GM23248 (cell line): ENCODE data around the gene CCDC107. TPM values are rescaled to one million over a fixed set of nuclear protein-coding genes. Genes with fewer than 3 reads are reported as not detected.

Source experiments
- DNase-seq: peaks from one replicate; pipeline ENCODE4 v3.0.0-alpha.2; 2015
- H2AFZ ChIP-seq: fragments of 200-600 bp; sonication (generic); 2 replicates; pipeline ENCODE4 v1.6.1; 2016; ENCODE audit warnings: antibody characterized with exemption
- H3F3A ChIP-seq: fragments of 200-600 bp; sonication (generic); 2 replicates; pipeline ENCODE4 v1.6.1; 2016; ENCODE audit warnings: mild to moderate bottlenecking, antibody characterized with exemption, mixed run types; ENCODE audit not compliant: insufficient read depth
- H3K27ac ChIP-seq: fragments of 200-600 bp; sonication (generic); 2 replicates; pipeline ENCODE4 v1.5.1; 2016; ENCODE audit warnings: mild to moderate bottlenecking
- H3K27me3 ChIP-seq: fragments of 200-600 bp; sonication (generic); replicated peaks from 2 replicates; pipeline ENCODE4 v1.6.1; 2016; ENCODE audit warnings: mild to moderate bottlenecking; ENCODE audit not compliant: insufficient read depth
- H3K36me3 ChIP-seq: fragments of 200-600 bp; sonication (generic); 2 replicates; pipeline ENCODE4 v1.6.1; 2016; ENCODE audit warnings: low read depth, mild to moderate bottlenecking
- H3K4me1 ChIP-seq: fragments of 200-600 bp; sonication (generic); 2 replicates; pipeline ENCODE4 v1.6.1; 2016; ENCODE audit warnings: mild to moderate bottlenecking; ENCODE audit not compliant: insufficient read depth
- H3K4me2 ChIP-seq: fragments of 200-600 bp; sonication (generic); one replicate; pipeline ENCODE4 v1.6.1; 2016; ENCODE audit warnings: mild to moderate bottlenecking; ENCODE audit not compliant: unreplicated experiment
- H3K4me3 ChIP-seq: fragments of 200-600 bp; sonication (generic); 2 replicates; pipeline ENCODE4 v1.5.1; 2016; ENCODE audit warnings: mild to moderate bottlenecking
- H3K79me2 ChIP-seq: fragments of 200-600 bp; sonication (generic); 2 replicates; pipeline ENCODE4 v1.6.1; 2016; ENCODE audit warnings: mild to moderate bottlenecking; ENCODE audit not compliant: insufficient read depth
- H3K9ac ChIP-seq: fragments of 200-600 bp; sonication (generic); 2 replicates; pipeline ENCODE4 v1.6.1; 2016; ENCODE audit warnings: mild to moderate bottlenecking
- H3K9me2 ChIP-seq: fragments of 200-600 bp; sonication (generic); 2 replicates; pipeline ENCODE4 v1.6.1; 2016; ENCODE audit warnings: mixed run types, mild to moderate bottlenecking, moderate library complexity; ENCODE audit not compliant: insufficient read depth
- H3K9me3 ChIP-seq: fragments of 200-600 bp; sonication (generic); one replicate; pipeline ENCODE4 v1.6.1; 2017; ENCODE audit warnings: low read depth
- H4K20me1 ChIP-seq: fragments of 200-600 bp; sonication (generic); 2 replicates; pipeline ENCODE4 v1.6.0; 2016; ENCODE audit not compliant: insufficient read depth
- EZH2 ChIP-seq: fragments of 200-600 bp; sonication (generic); IDR thresholded peaks from 2 replicates; pipeline ENCODE4 v1.6.1; 2018; ENCODE audit warnings: antibody characterized with exemption, mild to moderate bottlenecking; ENCODE audit not compliant: insufficient read depth, poor library complexity, severe bottlenecking
- EZH2phosphoT487 ChIP-seq: fragments of 200-600 bp; sonication (generic); IDR thresholded peaks from 2 replicates; pipeline ENCODE4 v1.6.1; 2018; ENCODE audit warnings: antibody characterized with exemption, moderate library complexity, mild to moderate bottlenecking, low read depth; ENCODE audit not compliant: insufficient read depth
- WGBS, 2 experiments: methylation state at CpG; one replicate each; pipeline ENCODE4 v1.1.6; 2015 to 2017; ENCODE audit warnings: low lambda C conversion rate in 2 of 2, low coverage in 1 of 2; ENCODE audit errors: missing lambda C conversion rate in 2 of 2; 5-methylcytosine and 5-hydroxymethylcytosine counted together
- in situ Hi-C: fragments of 300-500 bp; cut with MboI; formaldehyde crosslinking; loops from 2 replicates; pipeline ENCODE4 v1.15.0; 2020
- polyA plus RNA-seq: library from polyadenylated mRNA; unstranded; fragments of >200 nt; fragmentation: Nextera tagmentation; extraction: Ambion mirVana; gene quantifications from 2 replicates; pipeline ENCODE4 v1.2.1, GENCODE V29; 2016
- total RNA-seq: library from RNA; depleted of rRNA; stranded (reverse); fragments of >200 nt; shearing (Covaris generic); gene quantifications from 2 replicates; pipeline ENCODE4 v1.2.3, GENCODE V29; 2014

CCDC107 gene
- total and polyA plus RNA-seq, 2 experiments from 2014 or later, result 28.6 to 52.8 TPM

DNA sequence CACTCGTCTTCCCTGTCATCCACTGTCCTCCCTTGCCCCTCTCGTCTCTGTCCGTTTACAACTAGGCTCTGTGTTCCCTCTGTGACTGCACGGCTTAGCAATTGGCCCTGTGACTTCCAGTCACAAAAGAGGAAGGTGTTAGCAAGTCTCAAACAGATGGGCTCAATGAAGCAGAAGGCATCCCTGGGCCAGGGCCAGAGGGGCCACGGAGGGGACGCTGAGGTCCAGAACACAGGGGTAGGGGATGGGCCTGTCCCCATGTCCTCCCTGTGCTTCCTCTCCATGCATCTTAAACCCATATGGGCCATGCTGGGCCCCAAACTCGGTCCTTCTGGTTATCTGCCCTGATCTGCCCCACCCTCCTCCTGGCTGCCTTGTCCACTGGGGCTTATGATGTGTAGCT, 39.8 kb upstream of the CCDC107 start, which contains the start of gene CD72:
CD72 (minus strand) TSS at position 89 of the 403 bp plus-strand sequence. CDS start 110 bp downstream, outside the sequence.
- Histone ChIP-seq H4K20me1 (no peaks in the 10 kb centered on the region), H3K4me1 (no peaks in the 10 kb centered on the region), H3F3A (no peaks in the 10 kb centered on the region), H3K27me3 (no peaks in the 10 kb centered on the region), H2AFZ (peak within 1 kb of the TSS; percentile 94), H3K36me3 (no peaks in the 10 kb centered on the region), H3K9me2 (no peaks in the 10 kb centered on the region), H3K9ac (peak within 1 kb of the TSS; percentile 67), H3K79me2 (no peaks in the 10 kb centered on the region), H3K4me2 (peak within 1 kb of the TSS; percentile 79), H3K27ac (no peak within 1 kb of the TSS), H3K4me3 (peak within 1 kb of the TSS; percentile 65), H3K9me3 (no peaks in the 10 kb centered on the region)
- no peak for DNase-seq
- in situ Hi-C loops, result loop anchor here (25.0 kb wide), 1 partner anchor 94 kb away; no protein-coding TSS in a partner anchor
- 79 to 80% methylated on average over 7 of the region's 7 CpGs for WGBS, 2 experiments
- TF ChIP-seq EZH2 (no peak), EZH2phosphoT487 (no peak)

- no peaks in the 10 kb centered on the region for H3F3A ChIP-seq
- no peak overlapping the region for H3K9ac ChIP-seq
- H3K36me3 ChIP-seq, result no peaks in the 10 kb centered on the region
- in situ Hi-C loops, result loop anchor here (25.0 kb wide), 1 partner anchor 93 kb away; no protein-coding TSS in a partner anchor
- H2AFZ ChIP-seq, result no peak overlapping the region
- TF ChIP-seq EZH2 (no peak), EZH2phosphoT487 (no peak)
- no peaks in the 10 kb centered on the region for H4K20me1 ChIP-seq
- no peak overlapping the region for H3K4me3 ChIP-seq
- WGBS, 2 experiments, result 89 to 91% methylated on average over 16 to 17 of the region's 17 CpGs
- H3K4me2 ChIP-seq, result no peak overlapping the region
- DNase-seq, result no peak
- no peaks in the 10 kb centered on the region for H3K27me3 ChIP-seq
- no peak overlapping the region for H3K27ac ChIP-seq
- H3K79me2 ChIP-seq, result no peaks in the 10 kb centered on the region
- H3K9me3 ChIP-seq, result no peaks in the 10 kb centered on the region
- H3K4me1 ChIP-seq, result no peaks in the 10 kb centered on the region
- H3K9me2 ChIP-seq, result no peaks in the 10 kb centered on the region
These were observed 39.0 kb upstream of the CCDC107 start for GRCh38 chr9:35618854-35619799.

DNA sequence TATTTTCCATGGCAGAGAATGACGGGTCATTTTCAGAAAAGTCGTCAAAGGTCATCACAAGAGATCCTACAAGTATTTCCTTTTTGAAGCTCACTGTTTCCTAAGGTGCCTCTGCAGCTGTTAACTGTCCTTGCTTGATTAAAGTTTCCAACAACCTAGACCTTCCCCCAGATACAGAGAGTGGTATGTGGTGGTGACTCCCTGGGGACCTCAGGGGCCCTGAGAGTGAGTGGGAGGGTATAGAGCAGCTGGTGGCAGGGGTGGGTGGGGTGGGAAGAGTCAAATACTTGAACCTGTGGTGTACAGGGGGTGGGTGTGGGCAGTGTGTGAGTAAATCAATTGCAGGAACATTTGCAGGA, 38.3 kb upstream of the CCDC107 start:
- H3K9me3 ChIP-seq, result no peaks in the 10 kb centered on the region
- DNase-seq, result no peak
- no peak overlapping the region for H3K27ac ChIP-seq
- H3K79me2 ChIP-seq, result no peaks in the 10 kb centered on the region
- no peaks in the 10 kb centered on the region for H3F3A ChIP-seq
- no peaks in the 10 kb centered on the region for H3K4me1 ChIP-seq
- no peak overlapping the region for H2AFZ ChIP-seq
- no peak overlapping the region for H3K9ac ChIP-seq
- 70 to 73% methylated on average over 2 of the region's 2 CpGs for WGBS, 2 experiments
- H3K4me2 ChIP-seq, result no peak overlapping the region
- no peaks in the 10 kb centered on the region for H3K27me3 ChIP-seq
- in situ Hi-C loops, result loop anchor here (25.0 kb wide), 1 partner anchor 93 kb away; no protein-coding TSS in a partner anchor
- TF ChIP-seq EZH2phosphoT487, result no peak
- no peaks in the 10 kb centered on the region for H3K9me2 ChIP-seq
- no peaks in the 10 kb centered on the region for H4K20me1 ChIP-seq
- H3K4me3 ChIP-seq, result no peak overlapping the region
- no peaks in the 10 kb centered on the region for H3K36me3 ChIP-seq

GRCh38 chr9:35627575-35627974, 30.5 kb upstream of the CCDC107 start:
- Histone ChIP-seq H3K4me3 (no peak overlapping the region), H3K9ac (no peak overlapping the region), H3K9me2 (no peaks in the 10 kb centered on the region), H3K27me3 (no peaks in the 10 kb centered on the region), H3K36me3 (no peaks in the 10 kb centered on the region), H3K79me2 (no peaks in the 10 kb centered on the region), H4K20me1 (no peaks in the 10 kb centered on the region), H3F3A (no peaks in the 10 kb centered on the region), H3K4me2 (no peak overlapping the region), H3K27ac (no peak overlapping the region), H3K4me1 (no peaks in the 10 kb centered on the region), H3K9me3 (no peaks in the 10 kb centered on the region), H2AFZ (no peak overlapping the region)
- no peak for DNase-seq
- TF ChIP-seq EZH2, result no peak
- TF ChIP-seq EZH2phosphoT487, result no peak
- 87 to 100% methylated on average over 2 of the region's 2 CpGs for WGBS, 2 experiments
- in situ Hi-C loops, result no loop called here
